T47D (cell line): ENCODE results near the gene ANKRD39.
A peak's percentile ranks its signal among the peaks of the same experiment; 100 is the strongest.

Experiments used
- DNase-seq, 2 experiments: peaks; one replicate each; pipeline versions ENCODE4 v3.0.0 to v3.0.0-alpha.2; 2011 to 2012; ENCODE audit warnings: low read depth in 1 of 2, low spot score in 1 of 2
- JUND ChIP-seq: IDR thresholded peaks from 2 replicates; pipeline ENCODE4 v1.6.1; 2012; ENCODE audit warnings: low read depth
- in situ Hi-C: cut with HindIII; loops from 2 replicates; pipeline ENCODE4 v1.10.0; 2016; ENCODE audit warnings: low sequenced_read_pairs, low pct_unique_long_range_greater_than_20kb

ANKRD39 gene, protein sequence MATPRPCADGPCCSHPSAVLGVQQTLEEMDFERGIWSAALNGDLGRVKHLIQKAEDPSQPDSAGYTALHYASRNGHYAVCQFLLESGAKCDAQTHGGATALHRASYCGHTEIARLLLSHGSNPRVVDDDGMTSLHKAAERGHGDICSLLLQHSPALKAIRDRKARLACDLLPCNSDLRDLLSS

DNA sequence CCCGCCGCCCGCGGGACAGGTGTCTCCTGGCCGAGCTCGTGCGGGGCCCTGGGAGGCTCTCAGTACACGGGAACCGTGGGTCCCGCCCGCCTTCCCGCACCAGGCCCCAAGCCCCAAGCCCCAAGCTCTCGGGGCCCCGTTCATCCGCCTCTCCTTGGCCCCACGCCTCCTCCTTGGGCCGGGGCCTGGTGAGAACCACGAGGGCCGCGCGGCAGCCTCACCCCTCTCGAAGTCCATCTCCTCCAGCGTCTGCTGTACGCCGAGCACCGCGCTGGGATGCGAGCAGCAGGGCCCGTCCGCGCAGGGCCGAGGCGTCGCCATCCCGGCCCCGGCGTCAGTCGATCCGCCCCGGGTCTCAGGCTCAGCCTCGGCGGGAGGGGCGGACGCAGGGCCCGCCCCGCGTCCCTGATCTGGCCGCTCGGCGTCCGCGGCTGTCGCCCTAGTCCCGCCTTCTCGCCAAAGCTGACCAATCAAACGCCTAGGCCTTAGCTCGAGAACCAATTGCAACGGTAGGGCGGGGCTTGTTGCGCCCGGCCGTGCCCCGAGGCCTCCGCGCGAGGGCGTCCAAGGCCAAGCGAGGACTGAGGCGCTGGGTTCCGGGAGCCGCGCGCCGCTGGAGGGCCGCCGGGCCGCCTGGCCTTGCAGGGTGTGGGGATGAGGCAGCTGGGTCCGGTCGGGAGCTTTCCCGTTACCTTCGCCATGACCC, at the start of gene ANKRD39:
Gene ANKRD39 (minus strand): TSS at position 350 of the 706 bp plus-strand sequence. CDS start 29 bp downstream, at position 321.
- DNase-seq, result peak; percentile 94 to 97
- no peak for TF ChIP-seq JUND
- in situ Hi-C loops, result no loop called here

DNA sequence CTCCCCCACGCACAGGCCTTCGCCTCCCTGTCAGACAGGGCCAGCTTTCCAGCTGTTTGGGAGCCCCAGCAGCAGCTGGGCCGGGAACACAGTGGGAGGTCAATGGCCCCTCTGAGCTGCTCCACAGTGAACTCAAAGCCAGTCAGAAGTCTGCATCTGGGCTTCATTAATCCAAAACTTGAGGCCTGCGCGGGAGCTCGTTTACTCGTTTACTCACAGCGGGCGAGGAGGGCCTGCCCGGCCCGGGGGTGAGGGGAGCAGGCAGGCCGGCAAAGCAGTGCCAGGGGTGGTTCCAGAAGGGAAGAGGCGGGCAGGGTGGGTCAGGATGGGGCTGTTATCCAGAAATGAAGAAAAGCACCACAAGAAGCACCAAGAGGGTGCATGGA, 48.9 kb upstream of the ANKRD39 start:
- TF ChIP-seq JUND, result no peak
- DNase-seq, result no peak
- in situ Hi-C loops, result no loop called here

DNA sequence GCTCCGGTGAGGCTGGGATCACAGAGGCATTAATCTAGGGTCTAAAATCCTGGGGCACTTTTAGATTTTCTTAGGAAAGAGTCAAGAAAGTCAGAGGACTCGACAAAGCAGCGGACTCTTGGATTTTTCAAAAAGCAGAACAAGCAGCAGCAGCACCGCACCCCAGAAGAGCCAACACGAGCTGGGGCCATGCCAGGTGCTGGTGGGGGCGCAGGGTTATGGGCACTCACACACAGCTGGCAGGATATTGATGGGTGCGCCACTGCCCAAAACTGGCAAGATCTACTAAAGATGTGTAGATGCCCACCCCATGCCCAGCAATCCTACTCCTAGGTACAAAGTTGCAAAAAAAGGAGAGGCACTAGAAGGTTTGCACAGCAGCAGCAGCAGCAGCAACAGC, 46.0 kb upstream of the ANKRD39 start:
- DNase-seq, result no peak
- in situ Hi-C loops, result no loop called here
- no peak for TF ChIP-seq JUND

DNA sequence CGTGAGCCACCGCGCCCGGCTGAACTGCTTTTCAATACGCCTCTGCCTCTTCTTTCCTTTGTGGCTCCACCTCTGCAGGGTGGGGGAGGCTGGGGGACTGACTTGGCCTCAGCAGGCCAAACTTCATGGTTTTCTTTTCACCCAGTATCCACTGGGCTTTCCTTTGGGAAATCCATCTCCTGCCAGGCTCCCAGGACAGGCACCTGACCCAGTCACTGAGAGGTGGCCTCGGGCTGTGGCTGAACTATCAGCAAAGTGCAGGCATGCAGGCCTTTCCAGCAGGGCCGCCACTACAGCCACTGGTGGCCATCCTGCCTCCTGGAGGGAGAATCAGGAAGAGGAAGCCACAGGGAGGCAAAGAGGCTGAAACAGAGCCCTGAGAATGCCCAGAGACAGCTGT, 45.5 kb upstream of the ANKRD39 start:
- in situ Hi-C loops, result no loop called here
- DNase-seq, result peak in 1 of 2 experiments; percentile 31
- no peak for TF ChIP-seq JUND

DNA sequence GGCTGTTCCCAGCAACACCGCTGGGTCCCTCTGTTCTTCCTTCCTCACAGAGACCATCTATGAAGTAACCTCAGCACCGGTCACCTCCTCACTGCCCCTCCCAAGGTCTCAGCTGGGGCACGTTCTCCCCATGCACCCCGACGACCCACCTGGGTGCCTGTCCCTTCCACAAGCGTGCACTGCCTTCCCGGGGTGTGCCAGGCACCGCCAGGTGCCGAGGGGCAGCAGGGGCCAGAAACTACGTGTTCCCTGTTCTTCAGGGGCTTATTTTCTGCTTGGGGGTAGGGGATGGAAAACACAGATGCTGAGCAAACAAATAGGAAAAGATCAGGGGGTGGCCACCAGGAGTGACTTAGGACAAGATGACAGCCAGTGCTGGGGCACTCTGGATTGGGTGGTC, 42.4 kb upstream of the ANKRD39 start:
- no peak for TF ChIP-seq JUND
- DNase-seq, result no peak
- in situ Hi-C loops, result no loop called here

DNA sequence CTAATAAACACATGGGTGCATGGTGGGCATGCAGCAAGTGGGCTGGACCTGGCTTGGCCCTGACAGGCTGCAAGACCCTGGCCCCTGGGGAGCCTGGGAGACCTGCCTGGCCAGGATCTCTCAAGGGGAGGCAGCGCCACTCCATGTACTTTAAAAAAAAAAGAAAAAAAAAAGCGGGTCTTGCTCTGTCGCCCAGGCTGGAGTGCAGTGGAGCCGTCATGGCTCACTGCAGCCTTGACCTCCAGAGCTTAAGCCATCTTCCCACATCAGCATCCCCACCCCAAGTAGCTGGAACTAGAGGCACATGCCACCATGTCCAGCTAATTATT, 41.6 kb upstream of the ANKRD39 start:
- no peak for TF ChIP-seq JUND

DNA sequence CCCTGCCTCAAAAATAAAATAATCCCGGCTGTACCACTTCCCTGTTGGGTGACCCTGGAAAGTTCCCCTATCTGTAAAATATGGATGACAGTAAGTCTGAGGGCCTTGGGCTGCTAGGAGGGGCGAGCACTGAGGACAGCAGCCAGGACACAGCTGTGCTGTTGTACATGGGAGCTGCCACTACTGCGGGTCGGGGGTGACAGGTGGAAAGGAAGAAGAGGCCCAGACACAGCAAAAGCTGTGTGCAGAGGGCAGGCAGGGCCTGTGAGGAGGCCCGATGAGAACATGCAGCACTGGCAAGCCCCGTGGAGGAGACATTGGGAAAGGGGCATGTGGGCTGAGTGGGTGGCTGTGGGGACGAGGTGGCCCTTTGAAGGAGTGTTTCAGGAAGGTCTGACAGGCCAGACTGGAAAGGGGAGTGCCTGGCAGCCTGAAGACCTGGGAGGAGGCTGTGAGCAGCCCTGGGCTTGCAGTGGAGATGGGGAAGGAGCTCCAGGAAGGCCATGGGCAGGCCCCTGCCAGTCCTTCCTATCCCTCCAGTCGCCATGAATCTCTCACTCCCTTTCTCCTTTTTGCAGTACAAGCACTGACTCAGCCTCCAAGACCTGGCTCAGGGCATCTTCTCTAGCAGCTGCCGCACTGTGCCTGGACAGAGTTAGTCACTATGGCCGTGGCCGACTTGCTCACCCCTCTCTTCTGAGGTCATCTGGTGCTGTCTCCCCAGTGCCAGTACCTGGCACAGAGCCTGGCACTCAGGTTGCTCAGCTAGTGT, 41.0 kb upstream of the ANKRD39 start:
- no peak for TF ChIP-seq JUND
- in situ Hi-C loops, result no loop called here
- no peak for DNase-seq

More for the DNA sequence above, 41.6 kb upstream of the ANKRD39 start:
- in situ Hi-C loops, result no loop called here
- DNase-seq, result no peak

DNA sequence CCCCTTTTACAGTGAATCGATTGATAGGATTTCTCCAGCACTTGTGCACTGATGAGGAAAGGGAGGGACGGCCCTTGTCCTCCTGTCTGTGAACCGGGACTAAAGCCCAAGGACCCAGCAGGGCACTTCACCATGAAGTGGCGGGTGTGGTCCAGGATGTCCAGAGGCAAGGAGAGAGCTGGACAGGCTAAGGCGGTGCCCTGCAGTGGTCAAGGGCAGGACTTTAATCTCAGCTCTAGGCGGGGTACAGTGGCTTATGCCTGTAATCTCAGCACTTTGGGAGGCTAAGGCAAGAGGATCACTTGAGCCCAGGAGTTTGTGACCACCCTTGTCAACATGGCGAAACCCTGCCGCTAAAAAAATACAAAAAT, 40.3 kb upstream of the ANKRD39 start:
- no peak for TF ChIP-seq JUND
- in situ Hi-C loops, result no loop called here
- no peak for DNase-seq

DNA sequence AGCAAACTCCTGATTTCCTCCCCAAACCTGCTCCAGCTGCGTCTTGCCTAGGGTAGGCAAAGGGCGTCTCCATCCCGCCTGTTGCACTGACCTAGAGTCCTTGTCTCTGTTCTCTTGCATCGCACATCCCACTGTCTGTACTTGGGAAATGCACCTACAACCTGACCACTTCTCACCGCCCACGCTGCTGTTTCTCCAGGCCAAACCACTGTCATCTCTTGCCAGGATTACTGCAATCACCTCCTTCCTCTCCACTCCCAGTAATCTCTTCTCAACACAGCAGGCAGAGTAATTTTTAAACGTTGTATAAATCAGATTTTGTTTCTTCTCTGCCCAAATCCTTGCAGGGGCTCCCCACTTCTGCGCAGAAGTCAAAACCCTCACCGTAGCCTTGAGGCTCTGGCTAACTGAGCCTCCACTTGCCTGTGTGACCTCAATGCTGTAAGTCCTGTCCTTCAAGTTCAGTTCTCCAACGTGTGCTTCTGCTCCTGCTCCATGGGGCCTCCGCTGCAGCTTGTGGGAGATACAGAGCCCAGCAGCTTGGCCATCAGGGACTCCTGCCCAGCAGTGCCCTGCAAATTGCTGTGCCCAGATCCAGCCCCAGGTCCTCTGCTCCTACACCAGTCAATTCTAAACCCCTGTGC, 39.8 kb upstream of the ANKRD39 start:
- in situ Hi-C loops, result no loop called here
- DNase-seq, result peak; percentile 51 to 74
- no peak for TF ChIP-seq JUND

DNA sequence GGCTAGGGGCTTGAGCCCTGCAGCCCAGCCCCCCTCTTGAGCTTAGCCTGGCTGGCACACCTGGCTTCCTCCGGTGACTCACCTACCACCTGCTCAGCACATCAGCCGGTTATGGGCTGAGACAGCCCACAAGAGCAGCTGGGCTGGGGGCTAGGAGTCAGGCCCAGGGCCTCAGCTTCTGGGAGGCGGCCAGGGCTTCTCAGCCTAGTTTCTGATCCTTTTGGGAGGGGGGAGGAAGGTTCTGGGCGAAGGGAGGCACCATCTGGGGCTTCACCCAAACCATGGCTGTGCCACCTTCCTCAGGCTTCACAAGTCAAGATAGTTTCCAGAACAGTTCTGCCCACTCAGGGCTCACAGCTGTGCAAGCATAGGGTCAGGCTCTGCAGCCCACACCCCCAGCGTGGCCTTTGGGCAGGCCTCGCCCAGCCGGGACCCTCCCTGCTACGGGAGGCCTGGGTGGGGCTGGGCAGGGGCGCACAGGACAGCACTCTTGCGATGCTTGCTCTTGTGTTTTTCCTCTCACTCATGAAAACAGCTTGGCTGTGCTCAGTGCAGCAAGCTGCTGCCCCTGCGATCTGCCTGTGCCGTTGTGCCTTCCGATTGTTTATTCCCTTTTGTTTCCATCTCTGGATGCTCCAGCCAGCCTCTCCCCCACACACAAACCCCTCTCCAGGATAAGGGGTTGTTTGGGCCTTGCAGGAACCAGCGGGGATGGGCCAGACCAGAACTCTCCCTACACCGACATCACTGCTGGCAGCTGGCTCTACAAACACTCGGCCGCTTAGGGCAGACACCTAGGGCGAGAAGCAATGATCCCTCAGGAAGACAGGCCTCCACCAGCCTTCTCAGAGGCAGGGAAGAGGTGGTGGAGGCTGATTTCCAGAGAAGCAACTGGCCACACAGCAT, 38.2 kb upstream of the ANKRD39 start:
- in situ Hi-C loops, result no loop called here
- no peak for DNase-seq
- TF ChIP-seq JUND, result no peak

DNA sequence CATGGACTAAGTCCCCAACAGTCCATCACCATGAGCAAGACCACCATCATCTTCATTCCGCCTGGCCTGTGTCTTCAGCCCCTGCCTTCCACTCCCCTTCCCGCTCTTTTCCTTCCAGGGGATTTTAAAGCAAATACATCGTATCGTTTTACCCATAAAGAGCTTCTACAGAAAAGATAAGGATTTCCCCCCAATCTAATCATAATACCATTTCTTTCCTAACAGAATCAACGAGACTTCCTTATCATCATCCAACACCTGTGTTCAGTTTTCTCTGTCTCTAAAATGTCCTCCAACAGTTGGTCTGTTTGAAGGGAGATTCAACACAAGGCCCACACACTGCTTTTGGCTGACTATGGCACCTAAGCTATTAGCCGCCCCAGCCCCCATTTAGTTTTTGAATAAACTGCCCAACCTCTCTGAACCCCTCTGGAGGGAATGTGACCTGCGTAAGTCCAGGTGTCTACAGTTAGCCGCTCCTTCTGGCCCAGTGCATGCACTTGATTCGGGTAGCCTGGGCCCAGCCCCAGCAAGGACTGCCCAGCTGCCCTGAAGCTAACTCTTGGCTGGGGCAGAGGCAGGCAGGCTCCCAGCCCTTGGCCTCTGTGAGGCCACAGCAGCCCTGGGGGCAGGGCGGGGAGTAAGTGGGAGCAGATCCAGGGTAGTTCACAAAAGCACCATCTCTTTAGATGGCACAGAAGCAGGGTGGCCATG, 37.4 kb upstream of the ANKRD39 start:
- in situ Hi-C loops, result no loop called here
- TF ChIP-seq JUND, result no peak

More for the DNA sequence above, 37.4 kb upstream of the ANKRD39 start:
- DNase-seq, result no peak
